Transverse colon (tissue), 4 donors: ENCODE measurements around the gene ARPC1A.

Experiments
- POLR2A ChIP-seq: fragments of 450-650 bp; IDR thresholded peaks from one replicate; pipeline ENCODE4 v1.6.1; 2016; ENCODE audit warnings: antibody characterized with exemption, mild to moderate bottlenecking, moderate library complexity
- POLR2AphosphoS5 ChIP-seq, 3 donors: sonication (generic); formaldehyde crosslinking; IDR thresholded peaks; one replicate each; pipeline ENCODE4 v1.6.1; 2016; ENCODE audit warnings: antibody characterized with exemption in 3 of 3
- TF ChIP-seq, protein P1 (sequence below), 5 experiments: fragments of 200-600 bp in 3 of 5; fragments of 450-650 bp in 2 of 5; sonication (generic) in 3 of 5; IDR thresholded peaks; 1 replicate in 2 of 5; 2 replicates in 3 of 5; pipeline ENCODE4 v1.5.1; 2016 to 2017; ENCODE audit warnings: antibody characterized with exemption in 5 of 5, inconsistent platforms in 3 of 5, mild to moderate bottlenecking in 2 of 5, moderate library complexity in 1 of 5

DNA sequence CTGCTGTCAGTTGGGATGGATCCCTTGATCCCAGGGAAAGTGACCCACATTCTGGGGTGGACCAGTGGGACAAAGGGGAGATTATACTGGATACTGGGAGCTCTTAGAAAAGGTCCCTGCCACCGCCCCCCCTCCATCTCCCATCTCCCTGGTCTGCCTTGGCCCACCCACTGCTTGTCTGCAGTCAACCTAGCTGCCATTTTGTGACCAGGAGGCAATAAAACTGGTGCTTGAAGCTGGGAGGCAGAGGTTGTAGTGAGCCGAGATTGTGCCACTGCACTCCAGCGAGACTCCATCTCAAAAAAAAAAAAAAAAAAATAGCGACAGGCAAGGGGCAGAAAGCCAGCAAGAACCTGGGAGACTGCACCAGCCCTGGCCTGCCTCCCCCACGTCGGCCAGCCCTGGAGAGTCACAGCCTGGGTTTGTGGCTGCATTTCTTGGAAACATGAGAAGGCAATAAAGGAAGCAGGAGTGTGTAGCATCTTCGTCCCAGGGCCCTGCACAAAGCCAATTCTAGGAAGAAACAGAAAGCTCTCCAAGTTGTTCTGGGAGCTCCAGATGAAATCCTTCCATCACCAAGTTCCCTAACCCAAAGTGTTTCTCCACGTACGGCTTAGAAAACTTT, 44.2 kb downstream of the ARPC1A start:
- no peak for TF ChIP-seq POLR2A
- TF ChIP-seq, protein P1, sequence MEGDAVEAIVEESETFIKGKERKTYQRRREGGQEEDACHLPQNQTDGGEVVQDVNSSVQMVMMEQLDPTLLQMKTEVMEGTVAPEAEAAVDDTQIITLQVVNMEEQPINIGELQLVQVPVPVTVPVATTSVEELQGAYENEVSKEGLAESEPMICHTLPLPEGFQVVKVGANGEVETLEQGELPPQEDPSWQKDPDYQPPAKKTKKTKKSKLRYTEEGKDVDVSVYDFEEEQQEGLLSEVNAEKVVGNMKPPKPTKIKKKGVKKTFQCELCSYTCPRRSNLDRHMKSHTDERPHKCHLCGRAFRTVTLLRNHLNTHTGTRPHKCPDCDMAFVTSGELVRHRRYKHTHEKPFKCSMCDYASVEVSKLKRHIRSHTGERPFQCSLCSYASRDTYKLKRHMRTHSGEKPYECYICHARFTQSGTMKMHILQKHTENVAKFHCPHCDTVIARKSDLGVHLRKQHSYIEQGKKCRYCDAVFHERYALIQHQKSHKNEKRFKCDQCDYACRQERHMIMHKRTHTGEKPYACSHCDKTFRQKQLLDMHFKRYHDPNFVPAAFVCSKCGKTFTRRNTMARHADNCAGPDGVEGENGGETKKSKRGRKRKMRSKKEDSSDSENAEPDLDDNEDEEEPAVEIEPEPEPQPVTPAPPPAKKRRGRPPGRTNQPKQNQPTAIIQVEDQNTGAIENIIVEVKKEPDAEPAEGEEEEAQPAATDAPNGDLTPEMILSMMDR (IDR thresholded peaks at IDR 0.05) = no peak
- no peak for TF ChIP-seq POLR2AphosphoS5 (IDR thresholded peaks at IDR 0.05)
